ENCODE data around the gene ATP11C. TPM values are rescaled to one million over a fixed set of nuclear protein-coding genes. Genes with fewer than 3 reads are reported as not detected.

ATP11C gene
- total and polyA plus RNA-seq, 12 donors = 3.3 to 29.9 (median 17.0) TPM

DNA sequence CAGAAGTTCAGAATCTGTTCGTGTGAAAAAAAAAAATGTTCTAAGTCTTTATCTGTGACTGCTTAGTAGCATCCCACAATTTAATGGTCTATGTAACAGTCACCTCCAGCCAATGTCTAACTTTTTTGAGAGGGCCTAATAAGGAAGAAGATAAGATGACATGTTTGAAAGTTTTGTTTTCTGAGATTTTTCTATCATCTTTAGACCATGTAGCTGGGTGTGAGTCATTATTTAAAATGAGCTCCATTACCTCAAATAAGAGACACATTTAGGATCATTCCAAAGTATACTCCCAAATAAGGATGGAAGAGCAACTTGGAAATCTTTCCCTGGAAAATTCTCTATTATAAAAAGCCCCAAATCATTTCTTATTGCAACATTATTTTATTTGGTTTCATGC, 196.7 kb downstream of the ATP11C start:
- Histone ChIP-seq H3K9me3 (replicated peaks in 1 of 3) (no peaks in the 10 kb centered on the region), H3K36me3 (replicated peaks in 1 of 2) (no peaks in the 10 kb centered on the region), H3K27me3 (no peaks in the 10 kb centered on the region), H3K27ac (no peak overlapping the region), H3K4me3 (no peak overlapping the region), H3K4me1 (replicated peaks in 1 of 2) (no peaks in the 10 kb centered on the region)
- TF ChIP-seq, protein P1, sequence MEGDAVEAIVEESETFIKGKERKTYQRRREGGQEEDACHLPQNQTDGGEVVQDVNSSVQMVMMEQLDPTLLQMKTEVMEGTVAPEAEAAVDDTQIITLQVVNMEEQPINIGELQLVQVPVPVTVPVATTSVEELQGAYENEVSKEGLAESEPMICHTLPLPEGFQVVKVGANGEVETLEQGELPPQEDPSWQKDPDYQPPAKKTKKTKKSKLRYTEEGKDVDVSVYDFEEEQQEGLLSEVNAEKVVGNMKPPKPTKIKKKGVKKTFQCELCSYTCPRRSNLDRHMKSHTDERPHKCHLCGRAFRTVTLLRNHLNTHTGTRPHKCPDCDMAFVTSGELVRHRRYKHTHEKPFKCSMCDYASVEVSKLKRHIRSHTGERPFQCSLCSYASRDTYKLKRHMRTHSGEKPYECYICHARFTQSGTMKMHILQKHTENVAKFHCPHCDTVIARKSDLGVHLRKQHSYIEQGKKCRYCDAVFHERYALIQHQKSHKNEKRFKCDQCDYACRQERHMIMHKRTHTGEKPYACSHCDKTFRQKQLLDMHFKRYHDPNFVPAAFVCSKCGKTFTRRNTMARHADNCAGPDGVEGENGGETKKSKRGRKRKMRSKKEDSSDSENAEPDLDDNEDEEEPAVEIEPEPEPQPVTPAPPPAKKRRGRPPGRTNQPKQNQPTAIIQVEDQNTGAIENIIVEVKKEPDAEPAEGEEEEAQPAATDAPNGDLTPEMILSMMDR (IDR thresholded peaks at IDR 0.05) = no peak
- TF ChIP-seq POLR2A (IDR thresholded peaks at IDR 0.05) = no peak
- DNase-seq = no peak
- WGBS, 4 donors = 62 to 92% (median 79%) methylated on average over 1 of the region's 1 CpG
- intact Hi-C loops (cut with DNase I) = no loop called here

DNA sequence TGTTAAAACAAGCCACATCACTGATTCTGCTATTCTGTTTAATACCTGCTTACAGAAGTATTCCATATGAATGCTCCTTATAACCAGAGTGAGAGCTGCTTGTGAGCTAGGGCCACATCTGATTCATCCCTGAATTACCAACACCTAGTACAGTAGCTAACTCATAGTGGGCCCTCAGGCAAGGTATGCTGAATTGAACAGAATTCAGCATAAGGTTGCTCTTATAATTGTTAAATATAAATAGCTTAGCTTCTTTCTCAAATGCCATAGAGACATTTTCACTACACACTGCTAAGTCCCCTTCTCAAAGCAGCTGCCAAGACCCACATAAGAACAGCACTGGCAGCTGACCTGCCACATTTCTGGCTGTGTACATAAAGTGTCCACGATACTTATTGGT, 197.9 kb downstream of the ATP11C start:
- intact Hi-C loops (cut with DNase I) = no loop called here
- Histone ChIP-seq H3K27me3 (no peaks in the 10 kb centered on the region), H3K4me3 (no peak overlapping the region), H3K27ac (no peak overlapping the region), H3K9me3 (replicated peaks in 1 of 3) (no peaks in the 10 kb centered on the region), H3K4me1 (replicated peaks in 1 of 2) (no peaks in the 10 kb centered on the region), H3K36me3 (replicated peaks in 1 of 2) (no peaks in the 10 kb centered on the region)
- 88 to 100% (median 96%) methylated on average over 1 of the region's 1 CpG for WGBS, 4 donors
- TF ChIP-seq, protein P1 (IDR thresholded peaks at IDR 0.05) = no peak
- no peak for TF ChIP-seq POLR2A (IDR thresholded peaks at IDR 0.05)
- DNase-seq = no peak

DNA sequence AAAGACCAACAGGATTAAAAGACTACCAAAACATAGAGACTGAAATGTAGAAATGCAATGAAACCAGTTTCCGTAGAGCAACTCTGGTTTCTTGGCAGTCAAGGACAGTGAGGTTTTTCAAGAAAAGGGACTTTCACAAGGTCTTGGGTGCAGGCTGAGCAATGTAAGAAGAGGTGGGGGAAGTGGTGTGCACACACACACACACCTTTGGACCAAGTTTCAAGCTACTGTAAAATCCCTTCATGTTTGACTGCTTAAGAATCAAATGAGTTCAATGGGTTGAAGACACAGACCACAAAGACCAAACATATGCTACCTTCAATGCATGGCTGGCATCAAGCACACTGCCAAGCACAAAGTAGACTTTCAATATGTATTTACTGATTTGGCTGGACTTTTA, 207.1 kb downstream of the ATP11C start:
- no peak overlapping the region for H3K27ac ChIP-seq
- WGBS, 4 donors = 88 to 100% (median 92%) methylated on average over 1 of the region's 1 CpG
- H3K9me3 ChIP-seq (replicated peaks in 1 of 3) = no peaks in the 10 kb centered on the region
- no peak for DNase-seq
- H3K4me1 ChIP-seq (replicated peaks in 1 of 2) = no peaks in the 10 kb centered on the region
- no peaks in the 10 kb centered on the region for H3K27me3 ChIP-seq
- H3K4me3 ChIP-seq = no peak overlapping the region
- intact Hi-C loops (cut with DNase I) = no loop called here
- TF ChIP-seq, protein P1 (IDR thresholded peaks at IDR 0.05) = no peak
- no peak for TF ChIP-seq POLR2A (IDR thresholded peaks at IDR 0.05)
- H3K36me3 ChIP-seq (replicated peaks in 1 of 2) = no peaks in the 10 kb centered on the region

DNA sequence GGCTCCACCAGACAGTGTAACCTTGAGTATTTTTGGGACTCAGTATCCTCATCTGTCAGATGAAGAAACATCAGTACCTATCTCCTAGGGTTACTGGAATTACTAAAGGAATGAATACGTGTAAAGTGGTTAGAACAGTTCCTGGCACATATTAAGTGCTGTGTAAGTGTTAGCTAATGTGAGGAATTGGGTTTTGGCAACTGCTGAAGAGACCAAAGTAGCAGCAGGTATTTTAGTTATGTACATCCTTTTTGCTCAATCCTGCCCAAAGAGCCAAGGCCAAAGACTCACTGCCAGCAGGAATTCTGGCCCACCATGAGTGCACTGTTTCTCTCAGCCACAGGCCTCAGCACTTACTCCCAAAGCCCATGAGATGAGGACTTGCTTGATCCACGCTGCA, 208.2 kb downstream of the ATP11C start:
- Histone ChIP-seq H3K4me3 (no peak overlapping the region), H3K36me3 (replicated peaks in 1 of 2) (no peaks in the 10 kb centered on the region), H3K4me1 (replicated peaks in 1 of 2) (no peaks in the 10 kb centered on the region), H3K27ac (no peak overlapping the region), H3K9me3 (replicated peaks in 1 of 3) (no peaks in the 10 kb centered on the region), H3K27me3 (no peaks in the 10 kb centered on the region)
- no peak for DNase-seq
- intact Hi-C loops (cut with DNase I) = no loop called here
- no peak for TF ChIP-seq POLR2A (IDR thresholded peaks at IDR 0.05)
- TF ChIP-seq, protein P1 (IDR thresholded peaks at IDR 0.05) = no peak
- 65 to 92% (median 86%) methylated on average over 2 of the region's 2 CpGs for WGBS, 4 donors

Data from adrenal gland (tissue), 12 donors.